Pancreas (tissue), 10 donors: Measurements from ENCODE around the gene ACO1. TPM values are rescaled to one million over a fixed set of nuclear protein-coding genes. Genes with fewer than 3 reads are reported as not detected.
A peak's percentile ranks its signal among the peaks of the same experiment; 100 is the strongest.

Source experiments
- ATAC-seq, 4 donors: fragments of 200-7000 bp; cut with Tn5 transposase; one replicate each; pipeline versions ENCODE4 v1.8.0 to v1.9.1; 2020; ENCODE audit warnings: mild to moderate bottlenecking in 4 of 4, moderate library complexity in 4 of 4
- DNase-seq, 6 donors: peaks; one replicate each; pipeline ENCODE4 v3.0.0-alpha.2; 2020
- FAIRE-seq: peaks from 2 replicates; lab custom pipeline; 2012; peaks lifted over from hg19 to GRCh38; lab: Jason Lieb, UNC
- H3K27ac ChIP-seq, 4 donors: fragments of 200-600 bp; sonication (generic); 1 replicate in 3 of 4; 2 replicates in 1 of 4; pipeline versions ENCODE4 v1.5.0 to v1.8.0; 2020
- H3K27me3 ChIP-seq, 4 donors: fragments of 200-600 bp; one replicate each; pipeline ENCODE4 v1.8.0; 2021
- H3K36me3 ChIP-seq, 3 donors: fragments of 200-600 bp; sonication (generic) in 1 of 3; one replicate each; pipeline versions ENCODE4 v1.5.0 to v1.8.0; 2020 to 2021
- H3K4me1 ChIP-seq, 3 donors: fragments of 200-600 bp; one replicate each; pipeline ENCODE4 v1.8.0; 2021
- H3K4me3 ChIP-seq, 4 donors: fragments of 200-600 bp; sonication (generic) in 2 of 4; one replicate each; pipeline versions ENCODE4 v1.5.0 to v1.8.0; 2020 to 2021
- H3K9me3 ChIP-seq, 4 donors: fragments of 200-600 bp; one replicate each; pipeline ENCODE4 v1.8.0; 2021
- WGBS, 2 donors: extraction: QIAGEN DNeasy Blood & Tissue Kit; methylation state at CpG; one replicate each; pipeline ENCODE4 v1.1.7; 2013; 5-methylcytosine and 5-hydroxymethylcytosine counted together
- intact Hi-C, 3 donors: fragments of 100-400 bp; cut with DNase I; formaldehyde crosslinking; loops; one replicate each; pipeline versions ENCODE4 v1.11.1 to v1.14.2; 2022
- polyA plus RNA-seq, 2 donors: library from polyadenylated mRNA; stranded (reverse); fragments of 200-250 nt; gene quantifications; one replicate each; pipeline ENCODE4 v1.2.3, GENCODE V29; 2013
- total RNA-seq, 6 donors: library from RNA; stranded (reverse); fragmentation: NEBNext Ultra II Directional in 4 of 6; extraction: Animal tissue kit (Norgen Biotek cat#: 25700) in 4 of 6; gene quantifications; one replicate each; pipeline versions ENCODE4 v1.2.1 to v1.2.4, GENCODE V29; 2021 to 2023
- TF ChIP-seq, protein P1 (sequence below), 4 donors: fragments of 200-600 bp; sonication (generic) in 3 of 4; IDR thresholded peaks; one replicate each; pipeline versions ENCODE4 v1.5.0 to v1.8.0; 2021; ENCODE audit warnings: antibody characterized with exemption in 4 of 4
- donor health status: healthy with polysubstance abuse.
- donor health status: DM: no; HTN: no; CAD: no; lungs with moderate emphysema.
- donor health status: DM: no; HTN: no; CAD: no.
- donor health status: control.
- donor health status: control.
- donor health status: Bipolar disorder and iron deficiency.
- donor health status: DM: yes; HTN: yes; CAD: no.
- donor health status: DM: no; HTN: no; CAD: no.
- donor health status: DM: no; HTN: no; CAD: no.
- donor health status: DM: yes; HTN: yes; CAD: no.

The ACO1 gene
- total and polyA plus RNA-seq, 8 donors: 8.7 to 35.6 (median 29.0) TPM

DNA sequence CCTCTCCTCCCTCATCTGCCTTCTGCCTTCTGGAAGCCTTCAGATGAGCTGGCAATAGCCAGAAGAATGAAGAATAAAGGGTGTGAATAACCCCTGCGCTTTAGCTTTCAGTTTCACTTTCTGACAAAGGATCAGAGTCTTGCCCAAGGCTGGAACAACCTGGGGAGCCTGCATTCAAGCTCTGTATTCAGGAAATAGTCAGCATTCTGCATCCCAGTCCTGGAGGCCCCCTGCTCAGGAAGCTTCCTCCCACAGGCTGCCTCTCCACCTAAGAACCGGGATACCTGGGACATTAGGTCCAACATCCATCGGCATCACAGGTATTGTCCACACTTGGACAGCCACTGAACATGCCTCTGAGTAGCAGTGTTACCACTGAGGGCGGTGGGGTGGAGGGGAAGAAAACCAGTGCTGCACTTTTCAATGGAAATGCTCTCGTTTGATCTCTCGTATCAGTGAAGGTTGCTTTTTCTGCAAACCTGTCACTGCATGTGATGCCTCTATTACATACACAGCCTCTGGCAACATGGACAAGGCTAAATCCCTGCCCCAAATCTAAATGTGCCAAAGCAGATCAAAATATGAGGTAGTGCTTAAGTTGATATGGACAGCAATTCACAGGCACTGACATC lies 39.8 kb upstream of the ACO1 start:
- no peak for FAIRE-seq
- no peaks in the 10 kb centered on the region for H3K27me3 ChIP-seq
- WGBS, 2 donors: 32 to 49% methylated on average over 6 of the region's 6 CpGs
- no peaks in the 10 kb centered on the region for H3K4me1 ChIP-seq
- H3K4me3 ChIP-seq: no peak overlapping the region
- H3K27ac ChIP-seq: no peak overlapping the region
- H3K9me3 ChIP-seq: no peaks in the 10 kb centered on the region
- peak in 2 of 4 donors; percentile 22 to 70 for ATAC-seq
- intact Hi-C loops: no loop called here
- no peak for DNase-seq
- TF ChIP-seq, protein P1, sequence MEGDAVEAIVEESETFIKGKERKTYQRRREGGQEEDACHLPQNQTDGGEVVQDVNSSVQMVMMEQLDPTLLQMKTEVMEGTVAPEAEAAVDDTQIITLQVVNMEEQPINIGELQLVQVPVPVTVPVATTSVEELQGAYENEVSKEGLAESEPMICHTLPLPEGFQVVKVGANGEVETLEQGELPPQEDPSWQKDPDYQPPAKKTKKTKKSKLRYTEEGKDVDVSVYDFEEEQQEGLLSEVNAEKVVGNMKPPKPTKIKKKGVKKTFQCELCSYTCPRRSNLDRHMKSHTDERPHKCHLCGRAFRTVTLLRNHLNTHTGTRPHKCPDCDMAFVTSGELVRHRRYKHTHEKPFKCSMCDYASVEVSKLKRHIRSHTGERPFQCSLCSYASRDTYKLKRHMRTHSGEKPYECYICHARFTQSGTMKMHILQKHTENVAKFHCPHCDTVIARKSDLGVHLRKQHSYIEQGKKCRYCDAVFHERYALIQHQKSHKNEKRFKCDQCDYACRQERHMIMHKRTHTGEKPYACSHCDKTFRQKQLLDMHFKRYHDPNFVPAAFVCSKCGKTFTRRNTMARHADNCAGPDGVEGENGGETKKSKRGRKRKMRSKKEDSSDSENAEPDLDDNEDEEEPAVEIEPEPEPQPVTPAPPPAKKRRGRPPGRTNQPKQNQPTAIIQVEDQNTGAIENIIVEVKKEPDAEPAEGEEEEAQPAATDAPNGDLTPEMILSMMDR (IDR thresholded peaks at IDR 0.05): no peak
- no peaks in the 10 kb centered on the region for H3K36me3 ChIP-seq

DNA sequence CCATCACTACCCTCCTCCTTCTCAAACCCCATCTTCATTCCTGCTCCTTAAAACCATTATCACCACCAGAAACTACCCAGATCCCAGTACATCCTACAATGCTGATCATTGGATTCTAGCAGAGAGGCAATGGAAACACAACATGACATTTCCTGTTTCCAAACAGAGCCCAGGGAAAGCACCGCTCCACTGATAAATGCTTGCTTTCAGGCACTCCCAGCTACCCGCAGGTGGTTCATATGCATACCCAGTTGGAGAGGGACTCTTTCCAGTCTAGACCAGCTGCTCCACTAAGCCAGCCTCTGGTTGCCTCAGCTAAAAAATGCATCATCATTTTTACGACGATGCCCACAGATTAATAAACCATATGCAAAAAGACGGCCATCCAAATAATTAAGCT lies 39.2 kb upstream of the ACO1 start:
- Histone ChIP-seq H3K27ac (no peak overlapping the region), H3K4me3 (no peak overlapping the region), H3K27me3 (no peaks in the 10 kb centered on the region), H3K9me3 (no peaks in the 10 kb centered on the region), H3K4me1 (no peaks in the 10 kb centered on the region), H3K36me3 (no peaks in the 10 kb centered on the region)
- WGBS, 2 donors: 34 to 51% methylated on average over 5 of the region's 5 CpGs
- no peak for ATAC-seq
- TF ChIP-seq, protein P1 (IDR thresholded peaks at IDR 0.05): no peak
- FAIRE-seq: no peak
- intact Hi-C loops: no loop called here
- no peak for DNase-seq

DNA sequence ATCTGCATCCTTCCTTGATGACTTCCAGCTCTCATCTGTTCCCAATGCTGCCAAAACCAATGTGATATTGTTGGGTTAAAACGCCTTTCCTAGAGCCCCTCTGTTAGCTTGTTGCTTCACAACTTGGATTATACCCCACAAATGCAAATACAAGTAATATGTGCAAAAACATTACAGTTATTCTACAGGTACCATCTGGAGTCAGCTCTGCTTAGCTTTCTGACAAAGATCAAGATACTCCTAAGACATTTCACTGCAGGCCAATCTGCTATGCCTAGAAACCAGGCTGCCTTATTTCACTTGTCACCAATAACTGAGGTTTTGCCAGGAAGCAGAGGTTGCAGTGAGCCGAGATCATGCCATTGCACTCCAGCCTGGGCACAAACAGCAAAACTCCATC lies 36.9 kb upstream of the ACO1 start:
- no peaks in the 10 kb centered on the region for H3K27me3 ChIP-seq

DNA sequence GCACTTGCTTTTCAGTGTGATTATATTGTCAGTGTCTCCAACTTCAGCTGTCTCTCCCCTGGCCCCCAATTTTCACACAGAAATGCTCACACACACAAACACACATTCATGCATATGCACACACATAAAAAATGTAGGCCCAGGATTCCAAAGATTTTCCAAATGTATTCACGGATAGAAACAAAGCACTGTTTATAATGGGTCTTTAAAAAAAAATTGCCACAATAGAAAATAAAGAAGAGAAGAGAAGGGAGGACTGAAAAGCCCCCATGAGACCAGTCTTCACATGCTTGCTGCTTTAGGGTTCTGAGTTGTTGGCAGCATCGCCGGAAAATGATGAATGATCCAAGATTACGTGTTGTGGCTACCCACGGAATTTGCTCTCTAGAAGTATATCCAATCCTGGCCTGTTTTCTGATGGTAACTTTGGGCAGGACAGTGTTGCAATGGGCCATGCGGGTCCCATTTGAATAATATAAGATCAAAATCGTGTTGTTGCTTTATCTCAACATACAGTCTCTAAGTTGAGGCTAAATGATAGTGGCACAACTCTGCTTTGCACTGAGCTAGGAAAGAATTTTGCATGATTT lies 36.2 kb upstream of the ACO1 start:
- intact Hi-C loops: no loop called here
- H3K27ac ChIP-seq: no peak overlapping the region
- ATAC-seq (no peak), FAIRE-seq (no peak), DNase-seq (no peak)
- H3K9me3 ChIP-seq: no peaks in the 10 kb centered on the region
- WGBS, 2 donors: 45 to 54% methylated on average over 7 of the region's 7 CpGs
- H3K36me3 ChIP-seq: no peaks in the 10 kb centered on the region
- no peak overlapping the region for H3K4me3 ChIP-seq
- H3K4me1 ChIP-seq: no peaks in the 10 kb centered on the region
- TF ChIP-seq, protein P1 (IDR thresholded peaks at IDR 0.05): no peak
- H3K27me3 ChIP-seq: no peaks in the 10 kb centered on the region

More for the DNA sequence above, 36.9 kb upstream of the ACO1 start:
- no peak for ATAC-seq
- TF ChIP-seq, protein P1 (IDR thresholded peaks at IDR 0.05): no peak
- no peak overlapping the region for H3K4me3 ChIP-seq
- no peak for FAIRE-seq
- no peaks in the 10 kb centered on the region for H3K4me1 ChIP-seq
- DNase-seq: no peak
- no peak overlapping the region for H3K27ac ChIP-seq
- WGBS, 2 donors: 49 to 65% methylated on average over 2 of the region's 2 CpGs
- no peaks in the 10 kb centered on the region for H3K36me3 ChIP-seq
- intact Hi-C loops: no loop called here
- H3K9me3 ChIP-seq: no peaks in the 10 kb centered on the region

DNA sequence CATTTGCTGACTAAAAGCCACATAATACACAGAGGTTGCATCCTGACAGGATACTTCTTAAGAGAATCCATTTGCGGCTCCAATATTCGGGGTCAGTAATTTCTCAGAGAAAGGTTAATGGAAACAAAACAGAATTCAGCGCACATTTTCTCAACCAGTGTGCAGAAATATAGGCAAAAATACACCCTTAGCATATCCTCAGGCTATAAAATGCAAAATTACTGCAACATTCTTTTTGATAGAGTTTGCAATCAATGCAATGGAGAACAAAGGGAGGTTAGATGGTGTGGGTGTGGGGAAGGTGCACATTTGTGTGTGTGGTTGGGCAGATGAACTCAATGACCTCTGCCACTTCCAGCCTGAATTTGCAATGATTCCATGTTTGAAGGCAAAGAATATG lies 35.4 kb upstream of the ACO1 start:
- no peaks in the 10 kb centered on the region for H3K4me1 ChIP-seq
- H3K27ac ChIP-seq: no peak overlapping the region
- ATAC-seq (no peak), DNase-seq (no peak), FAIRE-seq (no peak)
- H3K4me3 ChIP-seq: no peak overlapping the region
- WGBS, 2 donors: 73 to 75% methylated on average over 3 of the region's 3 CpGs
- H3K9me3 ChIP-seq: no peaks in the 10 kb centered on the region
- intact Hi-C loops: no loop called here
- no peaks in the 10 kb centered on the region for H3K27me3 ChIP-seq
- H3K36me3 ChIP-seq: no peaks in the 10 kb centered on the region
- TF ChIP-seq, protein P1 (IDR thresholded peaks at IDR 0.05): no peak
